ENCODE measurements around the gene VEGFC. TPM values are rescaled to one million over a fixed set of nuclear protein-coding genes. Genes with fewer than 3 reads are reported as not detected.
A peak's percentile ranks its signal among the peaks of the same experiment; 100 is the strongest.

Gene VEGFC
- total and polyA plus RNA-seq, 8 donors = 6.3 to 30.5 (median 25.4) TPM

DNA sequence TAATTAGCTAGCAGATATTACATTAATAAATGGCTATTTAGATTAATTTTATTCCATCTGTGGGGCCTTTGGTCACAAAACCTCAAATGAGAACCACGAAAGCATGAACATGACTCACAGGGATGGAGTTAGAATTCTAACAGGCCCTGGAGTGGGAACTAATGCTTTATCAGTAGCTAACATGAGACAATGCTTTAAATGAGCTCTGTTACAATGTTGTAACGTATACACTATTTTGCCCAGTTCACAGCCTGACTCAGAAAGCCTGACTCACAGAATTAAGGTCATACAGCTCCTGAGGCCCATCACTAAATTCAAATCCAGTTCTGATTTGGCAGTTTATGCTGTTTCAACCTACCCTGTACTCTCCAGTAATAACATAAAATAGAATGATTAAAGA is 23.2 kb downstream of the VEGFC start:
- ATAC-seq = peak; percentile 61
- H3K4me3 ChIP-seq = no peak overlapping the region
- no peaks in the 10 kb centered on the region for H3K36me3 ChIP-seq
- no peak overlapping the region for H3K27ac ChIP-seq
- no peak for DNase-seq
- no peaks in the 10 kb centered on the region for H3K27me3 ChIP-seq
- intact Hi-C loops (cut with DNase I) = no loop called here
- no peaks in the 10 kb centered on the region for H3K9me3 ChIP-seq
- TF ChIP-seq, protein P1, sequence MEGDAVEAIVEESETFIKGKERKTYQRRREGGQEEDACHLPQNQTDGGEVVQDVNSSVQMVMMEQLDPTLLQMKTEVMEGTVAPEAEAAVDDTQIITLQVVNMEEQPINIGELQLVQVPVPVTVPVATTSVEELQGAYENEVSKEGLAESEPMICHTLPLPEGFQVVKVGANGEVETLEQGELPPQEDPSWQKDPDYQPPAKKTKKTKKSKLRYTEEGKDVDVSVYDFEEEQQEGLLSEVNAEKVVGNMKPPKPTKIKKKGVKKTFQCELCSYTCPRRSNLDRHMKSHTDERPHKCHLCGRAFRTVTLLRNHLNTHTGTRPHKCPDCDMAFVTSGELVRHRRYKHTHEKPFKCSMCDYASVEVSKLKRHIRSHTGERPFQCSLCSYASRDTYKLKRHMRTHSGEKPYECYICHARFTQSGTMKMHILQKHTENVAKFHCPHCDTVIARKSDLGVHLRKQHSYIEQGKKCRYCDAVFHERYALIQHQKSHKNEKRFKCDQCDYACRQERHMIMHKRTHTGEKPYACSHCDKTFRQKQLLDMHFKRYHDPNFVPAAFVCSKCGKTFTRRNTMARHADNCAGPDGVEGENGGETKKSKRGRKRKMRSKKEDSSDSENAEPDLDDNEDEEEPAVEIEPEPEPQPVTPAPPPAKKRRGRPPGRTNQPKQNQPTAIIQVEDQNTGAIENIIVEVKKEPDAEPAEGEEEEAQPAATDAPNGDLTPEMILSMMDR (IDR thresholded peaks at IDR 0.05) = no peak
- no peaks in the 10 kb centered on the region for H3K4me1 ChIP-seq

DNA sequence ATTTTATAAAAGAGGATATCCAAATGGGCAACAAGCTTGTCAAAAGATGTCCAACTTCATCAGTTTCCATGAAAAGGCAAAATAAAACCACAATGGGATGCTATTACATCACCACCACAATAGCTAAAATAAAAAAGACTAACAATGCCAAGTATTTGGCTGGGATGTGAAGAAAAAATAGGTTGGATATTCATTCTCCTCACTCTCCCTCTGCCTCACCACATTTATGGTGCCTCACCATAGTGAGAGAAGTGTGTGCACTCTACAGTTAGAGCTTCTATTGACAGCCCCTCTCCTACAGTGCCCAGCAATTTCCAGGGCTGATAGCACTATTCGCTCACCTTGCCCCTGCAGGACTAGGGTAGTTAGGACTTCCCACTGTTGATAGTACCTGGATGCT is 25.5 kb downstream of the VEGFC start:
- no peaks in the 10 kb centered on the region for H3K36me3 ChIP-seq
- no peak overlapping the region for H3K27ac ChIP-seq
- H3K4me1 ChIP-seq = no peaks in the 10 kb centered on the region
- intact Hi-C loops (cut with DNase I) = no loop called here
- no peaks in the 10 kb centered on the region for H3K9me3 ChIP-seq
- no peak overlapping the region for H3K4me3 ChIP-seq
- no peaks in the 10 kb centered on the region for H3K27me3 ChIP-seq
- ATAC-seq (no peak), DNase-seq (no peak)
- TF ChIP-seq, protein P1 (IDR thresholded peaks at IDR 0.05) = no peak

DNA sequence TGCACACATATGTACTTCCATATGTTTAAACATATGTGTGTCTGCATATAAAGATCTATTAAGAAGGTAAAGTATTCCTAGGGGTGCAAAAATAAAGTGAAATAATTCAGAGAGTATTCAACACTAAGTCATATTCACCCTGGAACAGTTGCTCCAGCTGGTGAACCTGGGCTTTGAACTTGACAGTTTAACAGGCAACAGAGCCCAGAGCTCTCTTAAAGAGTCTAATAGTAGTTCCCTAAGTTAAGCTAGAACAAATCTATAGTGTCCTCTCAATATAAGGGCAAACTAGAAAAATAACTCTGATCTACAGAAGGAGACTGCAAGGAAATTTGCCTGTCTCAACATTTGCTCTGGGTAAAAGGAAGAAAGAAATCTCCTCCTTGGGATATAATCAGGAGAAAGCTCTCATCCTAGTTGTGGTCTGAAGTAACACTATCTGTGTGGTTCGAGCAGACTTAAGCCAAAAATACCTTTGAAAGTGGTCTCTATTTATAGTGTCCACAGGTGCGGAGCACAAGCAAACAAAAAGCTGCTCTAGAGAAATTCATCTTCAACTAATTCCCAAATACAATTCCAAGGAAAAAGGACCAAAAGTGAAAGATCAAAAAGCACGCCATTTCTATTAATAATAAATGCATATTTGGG is 29.9 kb downstream of the VEGFC start:
- Histone ChIP-seq H3K36me3 (no peaks in the 10 kb centered on the region), H3K4me3 (no peak overlapping the region), H3K4me1 (no peaks in the 10 kb centered on the region), H3K27me3 (no peaks in the 10 kb centered on the region), H3K9me3 (no peaks in the 10 kb centered on the region), H3K27ac (no peak overlapping the region)
- DNase-seq (no peak), ATAC-seq (no peak)
- TF ChIP-seq, protein P1 (IDR thresholded peaks at IDR 0.05) = no peak
- intact Hi-C loops (cut with DNase I) = no loop called here

DNA sequence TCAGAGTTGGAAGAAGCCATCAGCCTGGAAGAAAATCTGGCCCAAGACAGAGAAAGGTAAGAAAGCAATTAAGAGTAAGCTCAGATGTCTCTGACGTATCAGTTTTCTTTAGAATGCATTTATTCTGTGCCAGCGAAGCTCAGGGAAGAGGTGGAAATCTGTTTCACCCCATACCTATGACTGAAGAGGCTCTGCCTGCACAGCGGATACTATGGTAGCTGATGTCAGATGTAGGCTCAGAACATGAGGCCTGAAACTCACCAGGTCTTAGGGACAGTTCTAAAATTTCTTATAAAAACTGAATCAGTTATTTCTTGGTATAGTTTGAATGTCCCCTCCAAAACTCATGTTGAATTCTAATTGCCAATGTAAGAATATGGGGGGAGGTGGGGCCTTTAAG is 30.9 kb downstream of the VEGFC start:
- Histone ChIP-seq H3K27me3 (no peaks in the 10 kb centered on the region), H3K4me1 (no peaks in the 10 kb centered on the region), H3K9me3 (no peaks in the 10 kb centered on the region), H3K27ac (no peak overlapping the region), H3K36me3 (no peaks in the 10 kb centered on the region), H3K4me3 (no peak overlapping the region)
- ATAC-seq (no peak), DNase-seq (no peak)
- intact Hi-C loops (cut with DNase I) = no loop called here
- TF ChIP-seq, protein P1 (IDR thresholded peaks at IDR 0.05) = no peak

DNA sequence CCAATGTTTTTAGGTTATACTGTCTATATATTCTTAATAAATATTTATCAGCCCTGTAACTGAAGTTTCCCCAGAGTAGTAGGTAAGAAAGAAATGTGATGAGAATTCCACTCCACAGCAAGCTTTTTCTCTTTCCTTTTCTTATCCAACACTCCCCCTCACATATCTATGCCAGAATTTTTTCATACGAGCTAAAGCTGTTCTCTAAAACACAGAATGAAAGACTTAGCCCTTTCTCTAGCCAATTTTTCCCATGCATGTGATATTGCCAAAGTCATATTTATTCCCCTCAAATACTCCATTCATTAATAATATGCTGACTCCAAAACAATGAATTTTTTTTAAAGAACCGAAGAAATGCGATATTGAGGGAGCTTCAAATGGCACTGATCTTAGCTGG is 32.3 kb downstream of the VEGFC start:
- Histone ChIP-seq H3K27ac (no peak overlapping the region), H3K9me3 (no peaks in the 10 kb centered on the region), H3K4me1 (no peaks in the 10 kb centered on the region), H3K27me3 (no peaks in the 10 kb centered on the region), H3K36me3 (no peaks in the 10 kb centered on the region), H3K4me3 (no peak overlapping the region)
- TF ChIP-seq, protein P1 (IDR thresholded peaks at IDR 0.05) = no peak
- intact Hi-C loops (cut with DNase I) = no loop called here
- ATAC-seq (no peak), DNase-seq (no peak)

All from left lung (tissue), 10 donors.